ENCODE results near the gene ARHGEF1. TPM values are rescaled to one million over a fixed set of nuclear protein-coding genes. Genes with fewer than 3 reads are reported as not detected.

The ARHGEF1 gene
- total and polyA plus RNA-seq, 4 experiments from 2014 or later, result 140 to 992 (median 640) TPM

DNA sequence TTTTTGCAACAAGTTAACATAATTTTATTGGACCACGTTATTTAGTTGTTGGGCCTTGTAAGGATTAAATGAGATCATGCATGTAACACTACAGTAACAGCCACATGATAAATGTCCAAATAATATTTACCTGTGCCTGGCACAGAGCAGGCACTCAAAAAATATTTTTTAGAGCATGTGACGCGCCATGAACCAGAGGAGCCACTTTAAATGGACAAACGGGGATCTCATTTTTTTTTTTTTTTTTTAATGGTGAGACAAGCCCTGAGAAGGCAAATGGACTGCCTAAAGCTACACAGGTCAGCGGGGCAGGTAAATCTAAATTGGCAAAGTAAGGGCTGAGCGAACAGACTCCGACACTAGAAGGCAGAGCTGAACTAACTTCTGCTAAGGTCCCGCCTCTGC is 23.8 kb upstream of the ARHGEF1 start:
- peaks cover 32% of the 10 kb centered on the region for H3K36me3 ChIP-seq (ENCODE audit: insufficient read depth, low read length)
- Mint-ChIP-seq H3K4me3 (peak overlapping the region; percentile 85 to 98 (median 93)), H3K4me1 (peaks cover 32 to 50% (median 39%) of the 10 kb centered on the region in 4 donors), H3K36me3 (peaks cover 29 to 42% of the 10 kb centered on the region in 2 donors), H3K9me3 (no peaks in the 10 kb centered on the region), H3K27ac (peak overlapping the region; percentile 91 to 100 (median 98)), H3K27me3 (peaks cover 0 to 3% of the 10 kb centered on the region in 2 donors)
- CTCF ChIA-PET (ENCODE audit: partially characterized antibody), result interaction anchor here (0.9 to 8.8 kb wide), 12 partner anchors 8 to 176 kb away, joined by 3 to 125 read pairs (median 8); partner anchors contain the start of genes CD79A, ERFL and RABAC1
- peaks cover 44% of the 10 kb centered on the region for H3K4me1 ChIP-seq (ENCODE audit: insufficient read depth, low read length)
- H3K27me3 ChIP-seq (ENCODE audit: insufficient read depth, low read length), result no peaks in the 10 kb centered on the region
- H3K4me3 ChIP-seq (ENCODE audit: low read length in 2 of 2), result peak overlapping the region in 1 of 2 donors; percentile 82
- no peak for DNase-seq
- POLR2A ChIA-PET (ENCODE audit: partially characterized antibody), result interaction anchor here (0.6 to 7.8 kb wide), 22 partner anchors 7 to 596 kb away, joined by 3 to 261 read pairs (median 8); partner anchors contain the start of genes ARHGEF1, CD79A, GSK3A and HNRNPUL1
- no peaks in the 10 kb centered on the region for H3K9me3 ChIP-seq (ENCODE audit: control insufficient read depth in 1 of 2, low read length in 2 of 2)
- H3K27ac ChIP-seq (ENCODE audit: low read depth, low read length), result peak overlapping the region; percentile 96
- intact Hi-C loops (cut with micrococcal nuclease), result loop anchor here (1.0 to 2.0 kb wide), 6 partner anchors 16 to 176 kb away; partner anchors contain the start of gene RABAC1

DNA sequence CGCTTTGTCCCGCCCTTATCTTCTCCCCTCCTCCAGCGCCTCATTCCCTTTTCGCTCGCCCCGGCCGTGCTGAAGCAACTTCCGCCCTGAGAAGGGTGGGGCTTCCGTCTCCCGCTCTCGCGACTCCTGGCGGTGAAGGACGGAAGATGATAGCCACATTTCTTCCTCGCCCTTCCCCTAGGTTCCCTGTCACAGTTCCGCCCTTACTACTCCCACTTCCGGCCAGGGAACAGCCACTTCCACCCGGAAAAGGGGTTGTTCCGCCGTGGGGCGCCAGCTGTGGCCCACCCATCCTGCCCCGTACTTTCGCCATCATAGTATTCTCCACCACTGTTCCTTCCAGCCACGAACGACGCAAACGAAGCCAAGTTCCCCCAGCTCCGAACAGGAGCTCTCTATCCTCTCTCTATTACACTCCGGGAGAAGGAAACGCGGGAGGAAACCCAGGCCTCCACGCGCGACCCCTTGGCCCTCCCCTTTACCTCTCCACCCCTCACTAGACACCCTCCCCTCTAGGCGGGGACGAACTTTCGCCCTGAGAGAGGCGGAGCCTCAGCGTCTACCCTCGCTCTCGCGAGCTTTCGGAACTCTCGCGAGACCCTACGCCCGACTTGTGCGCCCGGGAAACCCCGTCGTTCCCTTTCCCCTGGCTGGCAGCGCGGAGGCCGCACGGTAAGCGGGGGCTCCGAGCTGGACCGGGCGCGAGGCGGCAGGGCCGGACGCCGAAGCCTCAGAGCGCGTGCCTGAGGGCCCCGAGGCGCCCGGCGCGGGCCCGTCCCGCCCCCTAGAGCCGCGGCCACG is 23.2 kb upstream of the ARHGEF1 start, which contains the start of gene RPS19:
Gene RPS19 (plus strand): TSS at position 638 of the 801 bp plus-strand sequence. CDS start 520 bp downstream, outside the sequence.
- Mint-ChIP-seq H3K27ac (peak within 1 kb of the TSS; percentile 91 to 100 (median 98)), H3K36me3 (peaks cover 35 to 48% of the 10 kb centered on the region in 2 donors), H3K4me3 (peak within 1 kb of the TSS; percentile 89 to 98 (median 94)), H3K4me1 (peaks cover 34 to 56% (median 42%) of the 10 kb centered on the region in 4 donors), H3K27me3 (no peaks in the 10 kb centered on the region), H3K9me3 (no peaks in the 10 kb centered on the region)
- peak; percentile 97 to 99 (median 98) for DNase-seq
- ChIA-PET POLR2A (ENCODE audit: partially characterized antibody) (interaction anchor here (0.6 to 7.8 kb wide), 28 partner anchors 8 to 596 kb away, joined by 3 to 261 read pairs (median 6); partner anchors contain the start of genes ARHGEF1, CD79A, ERFL and GSK3A), CTCF (ENCODE audit: partially characterized antibody) (interaction anchor here (0.6 to 8.8 kb wide), 16 partner anchors 8 to 175 kb away, joined by 3 to 125 read pairs (median 6); partner anchors contain the start of genes CD79A, ERFL and RABAC1)
- H3K4me3 ChIP-seq (ENCODE audit: low read length in 2 of 2), result peak within 1 kb of the TSS; percentile 82 to 86
- no peaks in the 10 kb centered on the region for H3K27me3 ChIP-seq (ENCODE audit: insufficient read depth, low read length)
- H3K36me3 ChIP-seq (ENCODE audit: insufficient read depth, low read length), result peaks cover 38% of the 10 kb centered on the region
- H3K4me1 ChIP-seq (ENCODE audit: insufficient read depth, low read length), result peaks cover 50% of the 10 kb centered on the region
- no peaks in the 10 kb centered on the region for H3K9me3 ChIP-seq (ENCODE audit: control insufficient read depth in 1 of 2, low read length in 2 of 2)
- intact Hi-C loops (cut with micrococcal nuclease), result loop anchor here (1.0 to 5.0 kb wide), 9 partner anchors 11 to 217 kb away; partner anchors contain the start of genes RABAC1 and ZNF574
- peak within 1 kb of the TSS; percentile 96 for H3K27ac ChIP-seq (ENCODE audit: low read depth, low read length)

DNA sequence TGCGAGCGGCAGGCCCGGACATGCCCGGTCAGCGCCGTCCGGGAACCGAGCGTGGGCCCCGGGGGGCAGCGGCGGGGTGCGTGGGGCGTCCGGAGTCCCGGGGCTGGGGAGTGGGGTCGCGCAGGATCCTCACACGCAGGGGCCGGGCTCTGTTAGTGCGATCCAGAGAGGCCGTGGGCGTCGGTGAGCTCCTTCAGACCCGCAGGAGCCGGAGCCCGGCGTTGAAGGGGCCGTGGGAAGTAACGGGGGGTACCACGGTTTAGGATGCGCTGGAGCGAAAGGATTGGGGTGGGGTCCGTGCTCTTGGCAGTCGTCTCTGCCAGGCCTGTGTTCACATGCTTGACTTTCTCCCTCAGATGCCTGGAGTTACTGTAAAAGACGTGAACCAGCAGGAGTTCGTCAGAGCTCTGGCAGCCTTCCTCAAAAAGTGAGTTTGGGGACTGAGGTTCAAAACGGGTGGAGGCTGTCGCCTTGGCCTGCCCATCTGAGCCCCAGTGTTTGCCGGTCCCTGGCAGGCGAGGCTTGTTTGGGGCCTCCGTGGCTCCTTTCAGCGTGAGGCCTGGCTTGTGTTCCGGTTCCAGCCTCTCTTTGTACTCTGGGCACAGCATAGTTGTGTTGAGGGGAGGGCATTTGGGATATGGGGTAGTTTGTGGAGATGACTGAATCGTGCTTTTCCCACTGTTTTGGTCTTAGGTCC is 22.4 kb upstream of the ARHGEF1 start:
- peaks cover 57% of the 10 kb centered on the region for H3K4me1 ChIP-seq (ENCODE audit: insufficient read depth, low read length)
- intact Hi-C loops (cut with micrococcal nuclease), result loop anchor here (1.0 to 5.0 kb wide), 3 partner anchors 11 to 217 kb away; partner anchors contain the start of gene ZNF574
- no peaks in the 10 kb centered on the region for H3K9me3 ChIP-seq (ENCODE audit: control insufficient read depth in 1 of 2, low read length in 2 of 2)
- Mint-ChIP-seq H3K27ac (peak overlapping the region; percentile 91 to 96 (median 95)), H3K4me3 (peak overlapping the region; percentile 89 to 95 (median 92)), H3K27me3 (no peaks in the 10 kb centered on the region), H3K9me3 (no peaks in the 10 kb centered on the region), H3K4me1 (peaks cover 34 to 56% (median 44%) of the 10 kb centered on the region in 4 donors), H3K36me3 (peaks cover 35 to 51% of the 10 kb centered on the region in 2 donors)
- peak in 1 of 5 donors; percentile 29 for DNase-seq
- ChIA-PET CTCF (ENCODE audit: partially characterized antibody) (interaction anchor here (0.6 to 8.8 kb wide), 14 partner anchors 9 to 174 kb away, joined by 3 to 125 read pairs (median 6); partner anchors contain the start of genes CD79A, ERFL and RABAC1), POLR2A (ENCODE audit: partially characterized antibody) (interaction anchor here (0.8 to 7.8 kb wide), 21 partner anchors 9 to 597 kb away, joined by 3 to 261 read pairs (median 8); partner anchors contain the start of genes ARHGEF1, CD79A, ERFL and HNRNPUL1)
- peaks cover 46% of the 10 kb centered on the region for H3K36me3 ChIP-seq (ENCODE audit: insufficient read depth, low read length)
- H3K27ac ChIP-seq (ENCODE audit: low read depth, low read length), result peak overlapping the region; percentile 96
- no peaks in the 10 kb centered on the region for H3K27me3 ChIP-seq (ENCODE audit: insufficient read depth, low read length)
- H3K4me3 ChIP-seq (ENCODE audit: low read length in 2 of 2), result peak overlapping the region; percentile 82 to 86

DNA sequence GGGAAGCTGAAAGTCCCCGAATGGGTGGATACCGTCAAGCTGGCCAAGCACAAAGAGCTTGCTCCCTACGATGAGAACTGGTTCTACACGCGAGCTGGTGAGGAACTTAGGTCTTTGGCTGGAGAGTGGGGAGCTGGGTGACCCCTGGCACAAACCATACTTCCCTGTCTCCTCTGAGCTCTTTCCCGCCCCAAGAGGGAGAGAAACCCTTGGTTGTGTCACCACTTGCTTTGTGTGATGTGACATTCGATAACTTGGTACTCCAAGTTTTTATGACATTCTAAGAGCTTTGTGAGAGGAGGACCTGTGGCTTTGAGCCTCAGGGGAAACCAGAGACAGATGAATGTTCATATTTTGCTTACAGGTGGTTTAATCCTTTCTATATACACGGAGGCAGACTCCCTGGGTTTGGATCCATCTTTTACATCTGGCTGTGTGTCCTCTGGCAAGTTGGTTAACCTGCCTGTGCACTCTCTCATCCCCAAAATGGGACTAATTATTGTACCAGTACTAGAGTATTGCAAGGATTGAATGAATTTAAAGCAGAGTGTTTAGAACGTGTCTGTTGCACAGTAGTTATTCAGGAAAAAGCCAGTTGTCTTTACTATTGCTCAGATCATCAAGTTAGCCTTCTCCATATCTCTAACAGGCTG is 21.7 kb upstream of the ARHGEF1 start:
- Histone ChIP-seq H3K4me3 (ENCODE audit: low read length in 2 of 2) (peak overlapping the region; percentile 82 to 86), H3K9me3 (ENCODE audit: control insufficient read depth in 1 of 2, low read length in 2 of 2) (no peaks in the 10 kb centered on the region), H3K36me3 (ENCODE audit: insufficient read depth, low read length) (peaks cover 48% of the 10 kb centered on the region), H3K27ac (ENCODE audit: low read depth, low read length) (peak overlapping the region; percentile 96), H3K4me1 (ENCODE audit: insufficient read depth, low read length) (peaks cover 60% of the 10 kb centered on the region), H3K27me3 (ENCODE audit: insufficient read depth, low read length) (no peaks in the 10 kb centered on the region)
- H3K27ac Mint-ChIP-seq, result peak overlapping the region; percentile 91 to 96 (median 95)
- intact Hi-C loops (cut with micrococcal nuclease), result loop anchor here (5.0 kb wide), 1 partner anchor 216 kb away; the partner anchor contains the start of gene ZNF574
- peak overlapping the region; percentile 89 to 95 (median 92) for H3K4me3 Mint-ChIP-seq
- H3K36me3 Mint-ChIP-seq, result peaks cover 36 to 53% of the 10 kb centered on the region in 2 donors
- DNase-seq, result no peak
- H3K4me1 Mint-ChIP-seq, result peaks cover 35 to 58% (median 47%) of the 10 kb centered on the region in 4 donors
- no peaks in the 10 kb centered on the region for H3K27me3 Mint-ChIP-seq
- ChIA-PET CTCF (ENCODE audit: partially characterized antibody) (interaction anchor here (0.8 to 8.8 kb wide), 7 partner anchors 13 to 174 kb away, joined by 3 to 125 read pairs (median 11); partner anchors contain the start of genes CD79A and ERFL), POLR2A (ENCODE audit: partially characterized antibody) (interaction anchor here (1.5 to 7.8 kb wide), 10 partner anchors 9 to 97 kb away, joined by 4 to 261 read pairs (median 14); partner anchors contain the start of genes ARHGEF1, CD79A, ERFL and RABAC1)
- H3K9me3 Mint-ChIP-seq, result no peaks in the 10 kb centered on the region

DNA sequence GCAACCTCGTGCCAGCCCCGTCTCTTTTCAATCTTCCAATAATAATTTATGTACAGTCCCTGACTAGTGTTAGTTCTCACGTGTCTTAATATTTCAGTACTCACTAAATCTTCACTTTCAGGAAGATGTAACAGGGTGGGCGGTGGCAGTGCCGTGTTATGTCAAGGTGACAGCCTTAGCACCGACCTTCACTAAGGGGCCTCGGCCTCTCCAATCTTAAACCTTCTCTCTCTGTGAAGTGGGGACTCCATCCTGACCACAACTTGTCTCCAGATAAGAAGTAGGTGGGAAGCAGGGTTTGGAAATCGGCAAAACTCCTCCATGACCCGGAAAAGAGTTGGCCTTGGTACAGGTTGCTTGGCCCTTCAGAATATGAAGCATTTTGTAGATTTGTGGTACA is 21.1 kb upstream of the ARHGEF1 start:
- Mint-ChIP-seq H3K9me3 (no peaks in the 10 kb centered on the region), H3K27ac (peak overlapping the region; percentile 91 to 96 (median 94)), H3K4me3 (peak overlapping the region; percentile 89 to 95 (median 92)), H3K4me1 (peaks cover 37 to 64% (median 51%) of the 10 kb centered on the region in 4 donors), H3K27me3 (no peaks in the 10 kb centered on the region), H3K36me3 (peaks cover 38 to 56% of the 10 kb centered on the region in 2 donors)
- Histone ChIP-seq H3K36me3 (ENCODE audit: insufficient read depth, low read length) (peaks cover 51% of the 10 kb centered on the region), H3K27ac (ENCODE audit: low read depth, low read length) (peak overlapping the region; percentile 96), H3K4me1 (ENCODE audit: insufficient read depth, low read length) (peaks cover 67% of the 10 kb centered on the region), H3K9me3 (ENCODE audit: control insufficient read depth in 1 of 2, low read length in 2 of 2) (no peaks in the 10 kb centered on the region), H3K27me3 (ENCODE audit: insufficient read depth, low read length) (no peaks in the 10 kb centered on the region), H3K4me3 (ENCODE audit: low read length in 2 of 2) (peak overlapping the region in 1 of 2 donors; percentile 82)
- DNase-seq, result no peak
- intact Hi-C loops (cut with micrococcal nuclease), result loop anchor here (5.0 kb wide), 1 partner anchor 215 kb away; the partner anchor contains the start of gene ZNF574
- ChIA-PET CTCF (ENCODE audit: partially characterized antibody) (interaction anchor here (1.6 to 8.8 kb wide), 2 partner anchors 12 to 22 kb away, joined by 5 to 125 read pairs; partner anchors contain the start of gene CD79A), POLR2A (ENCODE audit: partially characterized antibody) (interaction anchor here (1.0 to 7.8 kb wide), 7 partner anchors 11 to 97 kb away, joined by 3 to 261 read pairs (median 57); partner anchors contain the start of genes ARHGEF1, CD79A and RABAC1)
